ENCODE measurements around the gene TLCD5. TPM values are rescaled to one million over a fixed set of nuclear protein-coding genes. Genes with fewer than 3 reads are reported as not detected.

Gene TLCD5
- total RNA-seq, 1 experiment from 2014 or later = 7.1 TPM

- Histone ChIP-seq H3K79me1 (ENCODE audit: insufficient read depth, low read depth, low read length, poor library complexity, severe bottlenecking) (no peaks in the 10 kb centered on the region), H3K23ac (ENCODE audit: insufficient read length, low read depth, low read length) (no peak within 1 kb of the TSS), H2BK20ac (ENCODE audit: low read depth, low read length, poor library complexity, severe bottlenecking) (no peak within 1 kb of the TSS), H2AK5ac (ENCODE audit: insufficient read length, low read length) (no peak within 1 kb of the TSS), H3T11ph (ENCODE audit: low read length) (no peak within 1 kb of the TSS), H3K14ac (ENCODE audit: insufficient read depth, low read length) (peak within 1 kb of the TSS; percentile 34; the same call in 1 of the 2 replicates), H3K79me2 (ENCODE audit: insufficient read depth, low read length) (peaks cover 10% of the 10 kb centered on the region), H2AFZ (ENCODE audit: low read length) (peak within 1 kb of the TSS; percentile 51), H4K5ac (ENCODE audit: insufficient read length, low read depth, low read length) (no peak within 1 kb of the TSS), H4K8ac (replicated peaks; ENCODE audit: insufficient read length, low read depth, low read length) (no peak within 1 kb of the TSS), H3K18ac (ENCODE audit: insufficient read length, low read depth, low read length) (peak within 1 kb of the TSS; percentile 49), H3K56ac (ENCODE audit: insufficient read length, low read depth, low read length) (no peak within 1 kb of the TSS), H3K9me3 (ENCODE audit: control insufficient read depth, low read depth, low read length) (no peaks in the 10 kb centered on the region), H3K4me2 (ENCODE audit: insufficient read depth, insufficient read length, low read length) (peak within 1 kb of the TSS; percentile 96), H2BK12ac (ENCODE audit: insufficient read length, low read depth, low read length) (no peak within 1 kb of the TSS), H3K4me1 (ENCODE audit: insufficient read depth, low read length) (0 out of 2 replicates have a peak, but pooled peaks cover 3% of the 10 kb centered on the region), H4K20me1 (ENCODE audit: control insufficient read depth, insufficient read depth, insufficient read length) (no peaks in the 10 kb centered on the region), H3K27ac (ENCODE audit: insufficient read length, low read depth, low read length) (no peak within 1 kb of the TSS), H3K23me2 (ENCODE audit: insufficient read length, low read depth, low read length, poor library complexity, severe bottlenecking) (peaks cover 17% of the 10 kb centered on the region), H2BK5ac (ENCODE audit: insufficient read length, low read length) (no peak within 1 kb of the TSS), H2BK120ac (ENCODE audit: low read depth, low read length, poor library complexity, severe bottlenecking) (no peak within 1 kb of the TSS), H4K91ac (ENCODE audit: insufficient read length, low read depth, low read length) (no peak within 1 kb of the TSS), H2BK15ac (ENCODE audit: low read depth, low read length) (no peak within 1 kb of the TSS), H3K9ac (ENCODE audit: extremely low read depth, insufficient read length, low read length) (peak within 1 kb of the TSS; percentile 69), H3K4ac (ENCODE audit: low read depth, low read length) (no peak within 1 kb of the TSS), H3K27me3 (ENCODE audit: insufficient read depth, low read length) (no peaks in the 10 kb centered on the region)
- peak within 1 kb of the TSS; percentile 94 to 97 for H3K4me3 Mint-ChIP-seq
- H3K27ac Mint-ChIP-seq = peak within 1 kb of the TSS; percentile 21 to 64 (median 21)
- peak; percentile 51; the same call in 2 of the 3 replicates for TF ChIP-seq CTCF (conservative IDR thresholded peaks at IDR 0.05)
- H3K4me1 Mint-ChIP-seq = peaks cover 28 to 35% of the 10 kb centered on the region in 2 experiments
- H3K27me3 Mint-ChIP-seq (ENCODE audit: low read depth) = no peaks in the 10 kb centered on the region
- no peaks in the 10 kb centered on the region for H3K36me3 Mint-ChIP-seq (ENCODE audit: insufficient read depth in 1 of 3, low read depth in 3 of 3)
- H3K9me3 Mint-ChIP-seq = no peaks in the 10 kb centered on the region
- peak; percentile 96 for DNase-seq
- WGBS (ENCODE audit: extremely low coverage, insufficient read length, low lambda C conversion rate) = no CpG with 5 or more reads among the region's 92 CpGs
Observed at GRCh38 chr11:120335908-120336640, 11.0 kb downstream of the TLCD5 start, which contains the start of gene ARHGEF12. Gene ARHGEF12 (plus strand): TSS chr11:120336413. CDS start chr11:120337244, 831 bp downstream.
